GM23338 (cell line): ENCODE measurements around the gene JPH3. TPM values are rescaled to one million over a fixed set of nuclear protein-coding genes. Genes with fewer than 3 reads are reported as not detected.

Experiments used
- ATAC-seq: fragments of 200-7000 bp; cut with Tn5 transposase; 3 replicates; pipeline ENCODE4 v1.9.1; 2020
- DNase-seq: peaks from one replicate; pipeline ENCODE4 v3.0.0-alpha.2; 2015; ENCODE audit warnings: low spot score
- H2AFZ ChIP-seq: fragments of 200-600 bp; sonication (generic); 2 replicates; pipeline ENCODE4 v1.8.0; 2016; ENCODE audit warnings: antibody characterized with exemption, mild to moderate bottlenecking, moderate library complexity
- H3F3A ChIP-seq: fragments of 200-600 bp; sonication (generic); replicated peaks from 2 replicates; pipeline ENCODE4 v1.8.0; 2017; ENCODE audit warnings: antibody characterized with exemption, mixed run types, low read depth
- H3K27ac ChIP-seq: fragments of 200-600 bp; sonication (generic); 2 replicates; pipeline ENCODE4 v1.6.1; 2016; ENCODE audit warnings: low read depth
- H3K27me3 ChIP-seq: fragments of 200-600 bp; sonication (generic); 2 replicates; pipeline ENCODE4 v1.8.0; 2016; ENCODE audit warnings: mild to moderate bottlenecking, mixed run types, moderate library complexity; ENCODE audit not compliant: insufficient read depth
- H3K36me3 ChIP-seq: fragments of 200-600 bp; sonication (generic); 2 replicates; pipeline ENCODE4 v1.8.0; 2016; ENCODE audit warnings: mild to moderate bottlenecking; ENCODE audit not compliant: insufficient read depth
- H3K4me1 ChIP-seq: fragments of 200-600 bp; sonication (generic); 2 replicates; pipeline ENCODE4 v1.8.0; 2016; ENCODE audit warnings: mild to moderate bottlenecking, moderate library complexity; ENCODE audit not compliant: insufficient read depth
- H3K4me2 ChIP-seq: fragments of 200-600 bp; sonication (generic); 2 replicates; pipeline ENCODE4 v1.7.1; 2017; ENCODE audit warnings: mixed run types
- H3K4me3 ChIP-seq: fragments of 200-600 bp; sonication (generic); 2 replicates; pipeline ENCODE4 v1.6.1; 2016; ENCODE audit warnings: mixed run types
- H3K79me2 ChIP-seq: fragments of 200-600 bp; sonication (generic); replicated peaks from 2 replicates; pipeline ENCODE4 v1.8.0; 2017; ENCODE audit warnings: mild to moderate bottlenecking; ENCODE audit not compliant: insufficient read depth
- H3K9me2 ChIP-seq: fragments of 200-600 bp; sonication (generic); 2 replicates; pipeline ENCODE4 v1.8.0; 2017; ENCODE audit not compliant: insufficient read depth
- H4K20me1 ChIP-seq: fragments of 200-600 bp; sonication (generic); replicated peaks from 2 replicates; pipeline ENCODE4 v1.8.0; 2017; ENCODE audit warnings: mild to moderate bottlenecking; ENCODE audit not compliant: insufficient read depth
- H3K27ac Mint-ChIP-seq: 2 replicates; pipeline ENCODE4 v1.8.0; 2020; ENCODE audit warnings: inconsistent platforms, mild to moderate bottlenecking, moderate library complexity, mixed read lengths
- H3K27me3 Mint-ChIP-seq: 3 replicates; pipeline ENCODE4 v1.8.0; 2022; ENCODE audit warnings: low read depth, mild to moderate bottlenecking, moderate library complexity, mixed read lengths, inconsistent platforms; ENCODE audit not compliant: insufficient read depth, poor library complexity
- H3K36me3 Mint-ChIP-seq: 3 replicates; pipeline ENCODE4 v1.8.0; 2021; ENCODE audit warnings: low read depth, mild to moderate bottlenecking, inconsistent platforms, moderate library complexity, mixed read lengths
- H3K4me1 Mint-ChIP-seq: 3 replicates; pipeline ENCODE4 v1.8.0; 2020; ENCODE audit warnings: mild to moderate bottlenecking, inconsistent platforms, mixed read lengths
- H3K4me3 Mint-ChIP-seq: 3 replicates; pipeline ENCODE4 v1.8.0; 2021; ENCODE audit warnings: moderate library complexity, mild to moderate bottlenecking, inconsistent platforms, mixed read lengths
- H3K9me3 Mint-ChIP-seq: 3 replicates; pipeline ENCODE4 v1.8.0; 2020; ENCODE audit warnings: moderate library complexity, mild to moderate bottlenecking, inconsistent platforms, mixed read lengths
- EZH2 ChIP-seq: fragments of 200-600 bp; sonication (generic); IDR thresholded peaks from one replicate; pipeline ENCODE4 v1.8.0; 2017; ENCODE audit warnings: antibody characterized with exemption, mild to moderate bottlenecking, low read depth; ENCODE audit not compliant: unreplicated experiment
- NANOG ChIP-seq: IDR thresholded peaks from 2 replicates; pipeline ENCODE4 v1.6.1; 2016; ENCODE audit warnings: antibody characterized with exemption, borderline replicate concordance
- POLR2AphosphoS5 ChIP-seq: IDR thresholded peaks from 2 replicates; pipeline ENCODE4 v1.6.1; 2016; ENCODE audit warnings: antibody characterized with exemption, low read depth
- STAT1 ChIP-seq: IDR thresholded peaks from one replicate; pipeline ENCODE4 v1.6.1; 2016; ENCODE audit warnings: antibody characterized with exemption; ENCODE audit not compliant: unreplicated experiment
- ZNF114 ChIP-seq: fragments of 250-450 bp; sonication (Bioruptor Pico); IDR thresholded peaks from 2 replicates; pipeline ENCODE4 v1.5.0; 2020; ENCODE audit warnings: mild to moderate bottlenecking, moderate library complexity
- ZNF331 ChIP-seq: fragments of 250-450 bp; sonication (Bioruptor Pico); IDR thresholded peaks from 2 replicates; pipeline ENCODE4 v1.5.0; 2020; ENCODE audit warnings: low read depth, mild to moderate bottlenecking, moderate library complexity
- ZNF462 ChIP-seq: fragments of 250-450 bp; sonication (Bioruptor Pico); IDR thresholded peaks from 2 replicates; pipeline ENCODE4 v1.5.0; 2020; ENCODE audit warnings: mild to moderate bottlenecking, moderate library complexity
- polyA plus RNA-seq: library from polyadenylated mRNA; unstranded; fragments of >200 nt; fragmentation: Nextera tagmentation; extraction: Ambion mirVana; gene quantifications from 2 replicates; pipeline ENCODE4 v1.2.1, GENCODE V29; 2016
- total RNA-seq: library from RNA; depleted of rRNA; stranded (reverse); fragments of >200 nt; shearing (Covaris generic); gene quantifications from 2 replicates; pipeline ENCODE4 v1.2.3, GENCODE V29; 2014
- TF ChIP-seq, protein P1 (sequence below): IDR thresholded peaks from one replicate; pipeline ENCODE4 v1.6.1; 2018; ENCODE audit warnings: antibody characterized with exemption; ENCODE audit not compliant: unreplicated experiment
- TF ChIP-seq, protein P2 (sequence below): IDR thresholded peaks from 2 replicates; pipeline ENCODE4 v1.6.1; 2016; ENCODE audit warnings: antibody characterized with exemption

The JPH3 gene
- total and polyA plus RNA-seq, 2 experiments from 2014 or later: 8.4 to 38.3 TPM

- peaks cover 7% of the 10 kb centered on the region for H4K20me1 ChIP-seq
- no peak for DNase-seq
- H3K4me3 ChIP-seq: no peak overlapping the region
- no peak overlapping the region for H3K4me2 ChIP-seq
- no peaks in the 10 kb centered on the region for H3K9me2 ChIP-seq
- H3K79me2 ChIP-seq: peaks cover 7% of the 10 kb centered on the region; the same call in 1 of the 2 replicates
- no peak for TF ChIP-seq POLR2AphosphoS5
- TF ChIP-seq, protein P1, sequence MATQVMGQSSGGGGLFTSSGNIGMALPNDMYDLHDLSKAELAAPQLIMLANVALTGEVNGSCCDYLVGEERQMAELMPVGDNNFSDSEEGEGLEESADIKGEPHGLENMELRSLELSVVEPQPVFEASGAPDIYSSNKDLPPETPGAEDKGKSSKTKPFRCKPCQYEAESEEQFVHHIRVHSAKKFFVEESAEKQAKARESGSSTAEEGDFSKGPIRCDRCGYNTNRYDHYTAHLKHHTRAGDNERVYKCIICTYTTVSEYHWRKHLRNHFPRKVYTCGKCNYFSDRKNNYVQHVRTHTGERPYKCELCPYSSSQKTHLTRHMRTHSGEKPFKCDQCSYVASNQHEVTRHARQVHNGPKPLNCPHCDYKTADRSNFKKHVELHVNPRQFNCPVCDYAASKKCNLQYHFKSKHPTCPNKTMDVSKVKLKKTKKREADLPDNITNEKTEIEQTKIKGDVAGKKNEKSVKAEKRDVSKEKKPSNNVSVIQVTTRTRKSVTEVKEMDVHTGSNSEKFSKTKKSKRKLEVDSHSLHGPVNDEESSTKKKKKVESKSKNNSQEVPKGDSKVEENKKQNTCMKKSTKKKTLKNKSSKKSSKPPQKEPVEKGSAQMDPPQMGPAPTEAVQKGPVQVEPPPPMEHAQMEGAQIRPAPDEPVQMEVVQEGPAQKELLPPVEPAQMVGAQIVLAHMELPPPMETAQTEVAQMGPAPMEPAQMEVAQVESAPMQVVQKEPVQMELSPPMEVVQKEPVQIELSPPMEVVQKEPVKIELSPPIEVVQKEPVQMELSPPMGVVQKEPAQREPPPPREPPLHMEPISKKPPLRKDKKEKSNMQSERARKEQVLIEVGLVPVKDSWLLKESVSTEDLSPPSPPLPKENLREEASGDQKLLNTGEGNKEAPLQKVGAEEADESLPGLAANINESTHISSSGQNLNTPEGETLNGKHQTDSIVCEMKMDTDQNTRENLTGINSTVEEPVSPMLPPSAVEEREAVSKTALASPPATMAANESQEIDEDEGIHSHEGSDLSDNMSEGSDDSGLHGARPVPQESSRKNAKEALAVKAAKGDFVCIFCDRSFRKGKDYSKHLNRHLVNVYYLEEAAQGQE: no peak
- ATAC-seq: no peak
- H3K36me3 ChIP-seq: no peaks in the 10 kb centered on the region
- Mint-ChIP-seq H3K27me3 (peaks cover 6% of the 10 kb centered on the region), H3K4me1 (no peaks in the 10 kb centered on the region), H3K9me3 (no peaks in the 10 kb centered on the region), H3K27ac (no peak overlapping the region), H3K36me3 (peaks cover 55% of the 10 kb centered on the region), H3K4me3 (no peak overlapping the region)
- H3K4me1 ChIP-seq: no peaks in the 10 kb centered on the region
- no peak overlapping the region for H3K27ac ChIP-seq
- H3F3A ChIP-seq: no peaks in the 10 kb centered on the region
- H3K27me3 ChIP-seq: no peaks in the 10 kb centered on the region
- H2AFZ ChIP-seq: no peak overlapping the region
Measured at GRCh38 chr16:87713451-87714229, 111.3 kb downstream of the JPH3 start.

DNA sequence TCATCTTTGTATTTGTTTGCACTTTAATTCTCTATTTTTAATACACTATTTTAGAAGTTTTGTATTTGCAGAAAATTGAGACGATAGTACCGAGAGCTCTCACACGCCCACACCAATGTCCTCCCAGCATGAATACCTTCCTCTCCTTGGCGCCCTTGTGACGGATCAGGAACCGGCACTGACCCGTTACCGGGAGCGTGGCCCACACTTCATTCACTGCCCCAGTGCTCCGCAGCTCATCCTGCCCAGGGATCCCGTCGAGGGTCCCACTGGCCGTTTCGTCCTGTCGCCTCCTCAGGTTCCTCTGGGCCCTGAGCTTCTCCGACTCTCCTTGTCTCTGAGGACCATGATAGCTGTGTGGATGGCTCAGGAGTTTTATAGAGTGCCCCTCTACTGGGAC is 112.9 kb downstream of the JPH3 start:
- Histone ChIP-seq H4K20me1 (peaks cover 7% of the 10 kb centered on the region), H3K4me3 (no peak overlapping the region), H3K4me2 (no peak overlapping the region), H3K27ac (no peak overlapping the region), H2AFZ (no peak overlapping the region), H3K9me2 (no peaks in the 10 kb centered on the region), H3F3A (no peaks in the 10 kb centered on the region), H3K4me1 (no peaks in the 10 kb centered on the region), H3K36me3 (no peaks in the 10 kb centered on the region), H3K79me2 (peaks cover 7% of the 10 kb centered on the region; the same call in 1 of the 2 replicates), H3K27me3 (no peaks in the 10 kb centered on the region)
- H3K4me3 Mint-ChIP-seq: no peak overlapping the region
- no peak overlapping the region for H3K27ac Mint-ChIP-seq
- DNase-seq (no peak), ATAC-seq (no peak)
- H3K27me3 Mint-ChIP-seq: peaks cover 10% of the 10 kb centered on the region
- H3K36me3 Mint-ChIP-seq: peaks cover 61% of the 10 kb centered on the region
- H3K9me3 Mint-ChIP-seq: peaks cover 9% of the 10 kb centered on the region; the same call in 2 of the 3 replicates
- no peaks in the 10 kb centered on the region for H3K4me1 Mint-ChIP-seq
- TF ChIP-seq POLR2AphosphoS5 (no peak), EZH2 (no peak), STAT1 (no peak), ZNF114 (no peak), ZNF331 (no peak), NANOG (no peak), ZNF462 (CRISPR knock-in tag) (no peak)
- TF ChIP-seq, protein P2, sequence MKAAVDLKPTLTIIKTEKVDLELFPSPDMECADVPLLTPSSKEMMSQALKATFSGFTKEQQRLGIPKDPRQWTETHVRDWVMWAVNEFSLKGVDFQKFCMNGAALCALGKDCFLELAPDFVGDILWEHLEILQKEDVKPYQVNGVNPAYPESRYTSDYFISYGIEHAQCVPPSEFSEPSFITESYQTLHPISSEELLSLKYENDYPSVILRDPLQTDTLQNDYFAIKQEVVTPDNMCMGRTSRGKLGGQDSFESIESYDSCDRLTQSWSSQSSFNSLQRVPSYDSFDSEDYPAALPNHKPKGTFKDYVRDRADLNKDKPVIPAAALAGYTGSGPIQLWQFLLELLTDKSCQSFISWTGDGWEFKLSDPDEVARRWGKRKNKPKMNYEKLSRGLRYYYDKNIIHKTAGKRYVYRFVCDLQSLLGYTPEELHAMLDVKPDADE: no peak
